ENCODE data around the gene HS3ST5.

DNA sequence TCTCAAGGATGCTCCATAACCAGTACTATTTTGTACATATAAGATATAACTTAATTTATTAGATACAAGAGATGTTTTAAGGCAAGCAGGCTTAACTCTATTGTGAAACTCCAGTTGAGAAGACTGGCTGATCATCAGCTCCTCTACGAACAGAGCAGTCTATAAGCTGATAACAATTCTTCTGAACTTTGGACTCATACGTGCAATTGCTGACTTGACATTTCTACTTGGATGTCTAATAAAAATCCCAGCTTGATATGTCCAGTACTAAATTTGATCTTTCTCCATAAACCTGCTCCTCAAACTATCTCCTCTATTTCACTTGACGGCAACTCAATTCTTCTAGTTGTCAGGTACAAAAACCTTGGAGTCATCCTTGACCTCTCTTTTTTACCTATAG lies 141.9 kb downstream of the HS3ST5 start:
- TF ChIP-seq, protein P1, sequence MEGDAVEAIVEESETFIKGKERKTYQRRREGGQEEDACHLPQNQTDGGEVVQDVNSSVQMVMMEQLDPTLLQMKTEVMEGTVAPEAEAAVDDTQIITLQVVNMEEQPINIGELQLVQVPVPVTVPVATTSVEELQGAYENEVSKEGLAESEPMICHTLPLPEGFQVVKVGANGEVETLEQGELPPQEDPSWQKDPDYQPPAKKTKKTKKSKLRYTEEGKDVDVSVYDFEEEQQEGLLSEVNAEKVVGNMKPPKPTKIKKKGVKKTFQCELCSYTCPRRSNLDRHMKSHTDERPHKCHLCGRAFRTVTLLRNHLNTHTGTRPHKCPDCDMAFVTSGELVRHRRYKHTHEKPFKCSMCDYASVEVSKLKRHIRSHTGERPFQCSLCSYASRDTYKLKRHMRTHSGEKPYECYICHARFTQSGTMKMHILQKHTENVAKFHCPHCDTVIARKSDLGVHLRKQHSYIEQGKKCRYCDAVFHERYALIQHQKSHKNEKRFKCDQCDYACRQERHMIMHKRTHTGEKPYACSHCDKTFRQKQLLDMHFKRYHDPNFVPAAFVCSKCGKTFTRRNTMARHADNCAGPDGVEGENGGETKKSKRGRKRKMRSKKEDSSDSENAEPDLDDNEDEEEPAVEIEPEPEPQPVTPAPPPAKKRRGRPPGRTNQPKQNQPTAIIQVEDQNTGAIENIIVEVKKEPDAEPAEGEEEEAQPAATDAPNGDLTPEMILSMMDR (IDR thresholded peaks at IDR 0.05): no peak
- no peak for TF ChIP-seq POLR2A (IDR thresholded peaks at IDR 0.05)
- TF ChIP-seq POLR2AphosphoS5 (IDR thresholded peaks at IDR 0.05): no peak
- TF ChIP-seq EP300 (IDR thresholded peaks at IDR 0.05): no peak

Measured in sigmoid colon (tissue), 4 donors.